MCF 10A (cell line): ENCODE results near the gene CCDC83. TPM values are rescaled to one million over a fixed set of nuclear protein-coding genes. Genes with fewer than 3 reads are reported as not detected.
"Not testable (repeated sequence)": the region's sequence is repeated elsewhere in the genome, so short reads cannot be mapped to it uniquely, and the experiment has no call there.

Experiments used
- BruUV-seq: library from RNA; stranded (reverse); fragments of 400-500 nt; replicated peaks from 2 replicates; lab custom pipeline; 2021; lab: Mats Ljungman, UMichigan
- CTCF ChIA-PET: fragments of 300-600 bp; sonication (Branson Sonifier 250); formaldehyde crosslinking; extraction: SDS; loops from one replicate; lab custom pipeline; 2021; ENCODE audit warnings: antibody characterized with exemption, inconsistent platforms; lab: Yijun Ruan, JAX
- POLR2A ChIA-PET: fragments of 300-600, 350-650 bp; sonication (Branson Sonifier 250); formaldehyde crosslinking; extraction: SDS; loops from one replicate; lab custom pipeline; 2020; ENCODE audit warnings: antibody characterized with exemption, inconsistent platforms; lab: Yijun Ruan, JAX
- DNase-seq: peaks from one replicate; pipeline ENCODE4 v3.0.0-alpha.2; 2018; ENCODE audit not compliant: unreplicated experiment
- H3K27ac Mint-ChIP-seq: one replicate; pipeline ENCODE4 v1.8.0; 2022; ENCODE audit warnings: mild to moderate bottlenecking, low read depth, mixed read lengths; ENCODE audit not compliant: unreplicated experiment
- H3K27me3 Mint-ChIP-seq: one replicate; pipeline ENCODE4 v1.8.0; 2022; ENCODE audit warnings: mixed read lengths; ENCODE audit not compliant: insufficient read depth, unreplicated experiment
- H3K36me3 Mint-ChIP-seq: one replicate; pipeline ENCODE4 v1.8.0; 2022; ENCODE audit warnings: mild to moderate bottlenecking, moderate library complexity, mixed read lengths; ENCODE audit not compliant: insufficient read depth, unreplicated experiment
- H3K4me1 Mint-ChIP-seq: one replicate; pipeline ENCODE4 v1.8.0; 2022; ENCODE audit warnings: mixed read lengths; ENCODE audit not compliant: insufficient read depth, unreplicated experiment
- H3K4me3 Mint-ChIP-seq: one replicate; pipeline ENCODE4 v1.8.0; 2022; ENCODE audit warnings: mild to moderate bottlenecking, moderate library complexity, mixed read lengths; ENCODE audit not compliant: unreplicated experiment
- H3K9me3 Mint-ChIP-seq: one replicate; pipeline ENCODE4 v1.8.0; 2022; ENCODE audit warnings: mixed read lengths; ENCODE audit not compliant: unreplicated experiment
- intact Hi-C: fragments of 100-400 bp; cut with micrococcal nuclease; formaldehyde crosslinking; loops from 2 replicates; pipeline ENCODE4 v1.14.1; 2022
- total RNA-seq: library from RNA; stranded (reverse); gene quantifications from 2 replicates; pipeline ENCODE4 v1.2.3, GENCODE V29; 2022
- TF ChIP-seq, protein P1 (sequence below): fragments of 200-600 bp; IDR thresholded peaks from one replicate; pipeline ENCODE4 v1.8.0; 2022; ENCODE audit warnings: antibody characterized with exemption, mild to moderate bottlenecking; ENCODE audit not compliant: unreplicated experiment

CCDC83 gene
- total RNA-seq, 1 experiment from 2014 or later: not detected

DNA sequence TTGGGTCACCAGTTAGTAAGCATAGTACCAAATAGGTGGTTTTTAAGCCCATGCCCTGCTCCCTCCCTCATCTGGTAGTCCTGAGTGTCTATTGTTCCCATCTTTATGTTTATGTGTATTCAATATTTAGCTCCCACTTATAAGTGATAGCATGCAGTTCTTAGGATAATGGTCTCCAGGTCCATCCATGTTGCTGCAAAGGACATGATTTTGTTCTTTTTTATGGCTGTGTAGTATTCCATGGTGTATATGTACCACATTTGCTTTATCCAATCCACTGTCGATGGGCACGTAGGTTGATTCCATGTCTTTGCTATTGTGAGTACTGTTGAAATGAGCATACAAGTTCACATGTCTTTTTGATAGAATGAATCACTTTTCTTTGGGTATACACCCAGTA is 26.0 kb upstream of the CCDC83 start:
- TF ChIP-seq, protein P1, sequence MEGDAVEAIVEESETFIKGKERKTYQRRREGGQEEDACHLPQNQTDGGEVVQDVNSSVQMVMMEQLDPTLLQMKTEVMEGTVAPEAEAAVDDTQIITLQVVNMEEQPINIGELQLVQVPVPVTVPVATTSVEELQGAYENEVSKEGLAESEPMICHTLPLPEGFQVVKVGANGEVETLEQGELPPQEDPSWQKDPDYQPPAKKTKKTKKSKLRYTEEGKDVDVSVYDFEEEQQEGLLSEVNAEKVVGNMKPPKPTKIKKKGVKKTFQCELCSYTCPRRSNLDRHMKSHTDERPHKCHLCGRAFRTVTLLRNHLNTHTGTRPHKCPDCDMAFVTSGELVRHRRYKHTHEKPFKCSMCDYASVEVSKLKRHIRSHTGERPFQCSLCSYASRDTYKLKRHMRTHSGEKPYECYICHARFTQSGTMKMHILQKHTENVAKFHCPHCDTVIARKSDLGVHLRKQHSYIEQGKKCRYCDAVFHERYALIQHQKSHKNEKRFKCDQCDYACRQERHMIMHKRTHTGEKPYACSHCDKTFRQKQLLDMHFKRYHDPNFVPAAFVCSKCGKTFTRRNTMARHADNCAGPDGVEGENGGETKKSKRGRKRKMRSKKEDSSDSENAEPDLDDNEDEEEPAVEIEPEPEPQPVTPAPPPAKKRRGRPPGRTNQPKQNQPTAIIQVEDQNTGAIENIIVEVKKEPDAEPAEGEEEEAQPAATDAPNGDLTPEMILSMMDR: no peak
- Mint-ChIP-seq H3K9me3 (no peaks in the 10 kb centered on the region), H3K4me1 (peaks cover 15% of the 10 kb centered on the region), H3K27ac (no peak overlapping the region), H3K27me3 (no peaks in the 10 kb centered on the region), H3K36me3 (no peaks in the 10 kb centered on the region), H3K4me3 (no peak overlapping the region)
- no peak for DNase-seq
- BruUV-seq: no TSS peak
- intact Hi-C loops: loop anchor here (10.0 kb wide), 1 partner anchor 204 kb away; the partner anchor contains the start of genes DLG2 and TMEM126B
- ChIA-PET CTCF (interaction anchor here (0.6 to 1.0 kb wide), 4 partner anchors 17 to 213 kb away, joined by 3 to 4 read pairs (median 3); no protein-coding TSS in a partner anchor), POLR2A (interaction anchor here (1.0 to 1.3 kb wide), 2 partner anchors 13 to 15 kb away, joined by 3 read pairs; no protein-coding TSS in a partner anchor)

DNA sequence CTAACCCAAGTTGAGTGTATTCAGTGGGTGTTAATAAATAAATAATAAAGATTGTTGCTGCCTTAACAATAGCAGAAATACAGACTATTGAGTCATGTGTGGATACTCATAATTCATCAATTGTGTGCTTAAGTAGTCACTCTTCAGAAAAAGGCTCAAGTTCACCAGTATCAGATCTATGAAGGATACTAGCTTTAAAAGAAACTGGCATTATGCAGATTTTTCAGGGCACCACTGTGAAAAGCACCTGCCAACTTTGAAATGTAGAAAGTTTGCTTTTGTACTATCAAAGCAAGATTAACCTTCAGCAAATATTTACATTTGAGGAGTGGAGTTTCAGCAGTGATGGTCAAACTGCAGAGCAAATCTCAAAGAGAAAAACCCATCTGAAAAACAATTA is 24.1 kb upstream of the CCDC83 start:
- TF ChIP-seq, protein P1: no peak
- BruUV-seq: no TSS peak
- H3K27me3 Mint-ChIP-seq: no peaks in the 10 kb centered on the region
- ChIA-PET CTCF (interaction anchor here (1.3 to 1.9 kb wide), 2 partner anchors 13 to 134 kb away, joined by 5 to 6 read pairs; no protein-coding TSS in a partner anchor), POLR2A (interaction anchor here (0.6 to 0.7 kb wide), 2 partner anchors 13 to 14 kb away, joined by 3 read pairs; no protein-coding TSS in a partner anchor)
- intact Hi-C loops: no loop called here
- no peak overlapping the region for H3K4me3 Mint-ChIP-seq
- no peak for DNase-seq
- peaks cover 5% of the 10 kb centered on the region for H3K9me3 Mint-ChIP-seq
- H3K27ac Mint-ChIP-seq: no peak overlapping the region
- H3K4me1 Mint-ChIP-seq: peaks cover 12% of the 10 kb centered on the region
- no peaks in the 10 kb centered on the region for H3K36me3 Mint-ChIP-seq

DNA sequence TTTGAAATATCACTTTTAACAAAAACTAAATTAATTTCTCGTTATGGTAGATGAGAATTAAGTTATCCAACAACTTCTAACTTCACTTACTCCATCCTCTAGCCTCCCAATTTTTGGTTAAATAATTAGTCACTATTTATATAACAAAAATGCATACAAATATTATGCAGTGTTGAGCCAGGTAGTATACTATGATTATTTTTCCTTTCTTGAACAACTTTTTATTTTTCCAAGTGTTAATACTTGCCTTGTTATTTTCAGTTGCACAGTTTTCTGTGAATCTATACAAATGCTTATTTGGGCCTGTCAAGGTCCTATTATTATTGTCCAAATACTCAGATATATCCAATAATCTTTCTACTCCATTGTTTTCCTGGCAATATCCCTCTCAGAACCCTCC is 19.9 kb upstream of the CCDC83 start:
- Mint-ChIP-seq H3K9me3 (peaks cover 9% of the 10 kb centered on the region), H3K27me3 (no peaks in the 10 kb centered on the region), H3K36me3 (no peaks in the 10 kb centered on the region), H3K4me1 (no peaks in the 10 kb centered on the region), H3K4me3 (no peak overlapping the region), H3K27ac (no peak overlapping the region)
- ChIA-PET CTCF (no interaction called here), POLR2A (no interaction called here)
- BruUV-seq: no TSS peak
- TF ChIP-seq, protein P1: no peak
- intact Hi-C loops: no loop called here
- no peak for DNase-seq

DNA sequence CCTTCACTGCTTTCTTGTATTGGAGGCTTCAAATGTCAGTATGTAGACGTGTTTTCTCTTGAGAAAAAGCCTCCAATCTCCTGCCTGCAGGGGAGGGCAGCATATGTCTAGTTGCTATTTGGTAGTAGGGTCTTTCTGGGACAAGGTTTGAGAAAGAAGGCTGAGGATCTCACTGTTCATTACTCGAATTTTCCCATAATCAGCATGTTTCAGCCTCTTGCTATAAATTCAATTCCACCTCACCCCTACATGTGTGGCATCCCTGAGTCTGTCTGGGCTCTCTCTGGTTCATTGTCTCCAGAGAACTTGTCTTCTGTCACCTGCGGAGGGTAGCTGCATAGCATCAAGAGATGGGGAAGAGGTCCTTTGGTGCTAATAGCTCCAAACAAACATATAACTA is 19.5 kb upstream of the CCDC83 start:
- Mint-ChIP-seq H3K4me1 (no peaks in the 10 kb centered on the region), H3K4me3 (no peak overlapping the region), H3K36me3 (no peaks in the 10 kb centered on the region), H3K27ac (no peak overlapping the region), H3K9me3 (peaks cover 9% of the 10 kb centered on the region), H3K27me3 (no peaks in the 10 kb centered on the region)
- no peak for DNase-seq
- TF ChIP-seq, protein P1: no peak
- no TSS peak for BruUV-seq
- ChIA-PET CTCF (no interaction called here), POLR2A (no interaction called here)
- intact Hi-C loops: no loop called here

DNA sequence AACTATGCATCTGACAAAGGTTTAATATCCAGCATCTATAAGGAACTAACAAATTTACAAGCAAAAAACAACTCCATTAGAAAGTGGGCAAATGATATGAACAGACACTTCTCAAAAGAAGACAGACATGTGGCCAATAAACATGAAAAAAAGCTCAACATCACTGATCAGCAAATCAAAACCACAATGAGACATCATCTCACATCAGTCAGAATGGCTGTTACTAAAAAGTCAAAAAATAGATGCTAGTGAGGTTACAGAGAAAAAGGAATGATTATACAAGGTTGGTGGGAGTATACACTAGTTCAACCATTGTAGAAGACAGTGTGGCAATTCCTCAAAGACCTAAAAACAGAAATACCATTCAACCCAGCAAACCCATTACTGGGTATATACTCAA is 14.3 kb upstream of the CCDC83 start:
- H3K4me3 Mint-ChIP-seq, BruUV-seq, intact Hi-C loops, H3K27ac Mint-ChIP-seq, H3K36me3 Mint-ChIP-seq, H3K27me3 Mint-ChIP-seq, DNase-seq, H3K9me3 Mint-ChIP-seq: not testable (repeated sequence)
- POLR2A ChIA-PET: interaction anchor here (0.6 kb wide), 1 partner anchor 12 kb away, joined by 3 read pairs; no protein-coding TSS in a partner anchor
- CTCF ChIA-PET: interaction anchor here (2.2 kb wide), 1 partner anchor 15 kb away, joined by 5 read pairs; no protein-coding TSS in a partner anchor
- H3K4me1 Mint-ChIP-seq: peaks cover 13% of the 10 kb centered on the region
